ENCODE measurements around the gene DEUP1.

The DEUP1 gene

GRCh38 chr11:93330446-93330984 lies at the start of gene DEUP1:
TSS of gene DEUP1 (plus strand) at chr11:93330742. CDS start at chr11:93332260, 1,518 bp downstream.
- no peak within 1 kb of the TSS for H3K27ac ChIP-seq
- no peak for DNase-seq (ENCODE audit: low spot score)
- ChIA-PET POLR2A (ENCODE audit: low non-redundant PET) (no interaction called here), CTCF (interaction anchor here (0.6 kb wide), 1 partner anchor 165 kb away, joined by 3 read pairs; no protein-coding TSS in a partner anchor)
- TF ChIP-seq CTCF (conservative IDR thresholded peaks at IDR 0.05; ENCODE audit: low read depth): no peak

GRCh38 chr11:93285430-93285829 lies 45.1 kb upstream of the DEUP1 start:
- POLR2A ChIA-PET (ENCODE audit: low non-redundant PET): no interaction called here
- CTCF ChIA-PET: no interaction called here

GRCh38 chr11:93287434-93287833 lies 43.1 kb upstream of the DEUP1 start:
- ChIA-PET CTCF (no interaction called here), POLR2A (ENCODE audit: low non-redundant PET) (no interaction called here)
- no peak for TF ChIP-seq CTCF (conservative IDR thresholded peaks at IDR 0.05; ENCODE audit: low read depth)
- no peak overlapping the region for H3K27ac ChIP-seq
- no peak for DNase-seq (ENCODE audit: low spot score)

More at GRCh38 chr11:93285430-93285829, 45.1 kb upstream of the DEUP1 start:
- no peak for DNase-seq (ENCODE audit: low spot score)
- TF ChIP-seq CTCF (conservative IDR thresholded peaks at IDR 0.05; ENCODE audit: low read depth): no peak
- H3K27ac ChIP-seq: no peak overlapping the region

- no peak for DNase-seq (ENCODE audit: low spot score)
- no peak overlapping the region for H3K27ac ChIP-seq
- no peak for TF ChIP-seq CTCF (conservative IDR thresholded peaks at IDR 0.05; ENCODE audit: low read depth)
- POLR2A ChIA-PET (ENCODE audit: low non-redundant PET): no interaction called here
- CTCF ChIA-PET: no interaction called here
These were observed 42.5 kb upstream of the DEUP1 start for GRCh38 chr11:93288079-93288478.

- CTCF ChIA-PET: no interaction called here
- no peak for DNase-seq (ENCODE audit: low spot score)
These were observed 41.8 kb upstream of the DEUP1 start for GRCh38 chr11:93288767-93289166.

GRCh38 chr11:93289782-93290463 lies 40.6 kb upstream of the DEUP1 start:
- ChIA-PET CTCF (interaction anchor here (1.3 kb wide), 1 partner anchor 56 kb away, joined by 3 read pairs; no protein-coding TSS in a partner anchor), POLR2A (ENCODE audit: low non-redundant PET) (no interaction called here)
- no peak for DNase-seq (ENCODE audit: low spot score)
- no peak overlapping the region for H3K27ac ChIP-seq
- no peak for TF ChIP-seq CTCF (conservative IDR thresholded peaks at IDR 0.05; ENCODE audit: low read depth)

More at GRCh38 chr11:93288767-93289166, 41.8 kb upstream of the DEUP1 start:
- no peak for TF ChIP-seq CTCF (conservative IDR thresholded peaks at IDR 0.05; ENCODE audit: low read depth)
- H3K27ac ChIP-seq: no peak overlapping the region
- POLR2A ChIA-PET (ENCODE audit: low non-redundant PET): no interaction called here
